Kidney (tissue), 14 donors: ENCODE results near the gene RPL15. TPM values are rescaled to one million over a fixed set of nuclear protein-coding genes. Genes with fewer than 3 reads are reported as not detected.
A peak's percentile ranks its signal among the peaks of the same experiment; 100 is the strongest.

Experiments used
- DNase-seq, 5 donors: peaks; one replicate each; pipeline ENCODE4 v3.0.0-alpha.2; 2013 to 2020
- FAIRE-seq: peaks from 2 replicates; lab custom pipeline; 2012; peaks lifted over from hg19 to GRCh38; lab: Jason Lieb, UNC
- H3K27ac ChIP-seq, 2 donors: one replicate each; pipeline ENCODE4 v1.7.0; 2013; ENCODE audit warnings: low read depth in 2 of 2, low read length in 2 of 2, inconsistent platforms in 1 of 2
- H3K27me3 ChIP-seq: one replicate; pipeline ENCODE4 v1.7.1; 2013; ENCODE audit warnings: low read length, inconsistent platforms; ENCODE audit not compliant: control insufficient read depth, insufficient read depth
- H3K36me3 ChIP-seq, 3 donors: one replicate each; pipeline versions ENCODE4 v1.7.0 to v1.7.1; 2013; ENCODE audit warnings: low read length in 3 of 3, control low read depth in 1 of 3, inconsistent platforms in 1 of 3; ENCODE audit not compliant: insufficient read depth in 3 of 3, control insufficient read depth in 2 of 3
- H3K4me1 ChIP-seq, 3 donors: one replicate each; pipeline versions ENCODE4 v1.7.0 to v1.7.1; 2013; ENCODE audit warnings: low read length in 3 of 3, inconsistent platforms in 1 of 3, low read depth in 1 of 3; ENCODE audit not compliant: control insufficient read depth in 2 of 3, insufficient read depth in 2 of 3
- H3K4me3 ChIP-seq, 3 donors: one replicate each; pipeline versions ENCODE4 v1.7.0 to v1.8.1; 2013; ENCODE audit warnings: low read length in 3 of 3, control low read depth in 1 of 3, inconsistent platforms in 1 of 3
- H3K9ac ChIP-seq, 3 donors: one replicate each; pipeline versions ENCODE4 v1.7.0 to v1.7.1; 2013; ENCODE audit warnings: low read length in 3 of 3, control low read depth in 1 of 3, inconsistent platforms in 1 of 3
- H3K9me3 ChIP-seq, 3 donors: one replicate each; pipeline versions ENCODE4 v1.7.0 to v1.7.1; 2013; ENCODE audit warnings: low read length in 3 of 3, control low read depth in 1 of 3, inconsistent platforms in 1 of 3; ENCODE audit not compliant: control insufficient read depth in 2 of 3, insufficient read depth in 1 of 3
- CTCF ChIP-seq: IDR thresholded peaks from 3 replicates; pipeline ENCODE4 v1.5.1; 2012; ENCODE audit warnings: mild to moderate bottlenecking, moderate library complexity, borderline replicate concordance; ENCODE audit not compliant: insufficient read depth; ENCODE audit errors: extremely low read depth
- intact Hi-C: fragments of 100-400 bp; cut with DNase I; formaldehyde crosslinking; loops from one replicate; pipeline ENCODE4 v1.11.1; 2022
- polyA plus RNA-seq: library from polyadenylated mRNA; stranded (reverse); fragments of 350-450 nt; fragmentation: Illumina TruSeq; extraction: RNeasy Lipid Tissue Mini Kit (QIAGEN cat#74804); gene quantifications from one replicate; pipeline ENCODE4 v1.2.3, GENCODE V29; 2014; ENCODE audit warnings: low read depth, low replicate concordance; ENCODE audit not compliant: insufficient read depth
- total RNA-seq: library from RNA; stranded (reverse); fragmentation: NEBNext Ultra II Directional; extraction: Animal tissue kit (Norgen Biotek cat#: 25700); gene quantifications from one replicate; pipeline ENCODE4 v1.2.1, GENCODE V29; 2021
- donor health status: control.
- donor health status: control.
- donor health status: control.
- donor health status: control.
- donor health status: control.
- donor health status: DM: yes; HTN: yes; CAD: no.
- donor health status: Normal renal cell carcinoma (clear cell type).

The RPL15 gene
- total and polyA plus RNA-seq, 2 donors from 2014 or later: 1,508 to 2,114 TPM

- FAIRE-seq (no peak), DNase-seq (no peak)
- Histone ChIP-seq H3K4me3 (no peak overlapping the region), H3K27me3 (no peaks in the 10 kb centered on the region), H3K9ac (no peak overlapping the region), H3K9me3 (no peaks in the 10 kb centered on the region), H3K27ac (no peak overlapping the region), H3K4me1 (peaks cover 0 to 5% (median 0%) of the 10 kb centered on the region in 3 donors), H3K36me3 (no peaks in the 10 kb centered on the region)
- no peak for TF ChIP-seq CTCF
- intact Hi-C loops: no loop called here
Observed at GRCh38 chr3:23941440-23941839, 24.5 kb downstream of the RPL15 start.

GRCh38 chr3:23942546-23942945, 25.6 kb downstream of the RPL15 start:
- FAIRE-seq: no peak
- no peak overlapping the region for H3K4me3 ChIP-seq
- H3K27ac ChIP-seq: no peak overlapping the region
- H3K4me1 ChIP-seq: peaks cover 0 to 14% (median 10%) of the 10 kb centered on the region in 3 donors
- no peaks in the 10 kb centered on the region for H3K27me3 ChIP-seq
- intact Hi-C loops: no loop called here
- H3K9ac ChIP-seq: no peak overlapping the region
- no peak for DNase-seq
- peaks cover 0 to 1% (median 0%) of the 10 kb centered on the region in 3 donors for H3K36me3 ChIP-seq
- no peak for TF ChIP-seq CTCF
- H3K9me3 ChIP-seq: no peaks in the 10 kb centered on the region

GRCh38 chr3:23944007-23944783, 27.3 kb downstream of the RPL15 start:
- Histone ChIP-seq H3K36me3 (peaks cover 0 to 2% (median 0%) of the 10 kb centered on the region in 3 donors), H3K9me3 (no peaks in the 10 kb centered on the region), H3K9ac (peak overlapping the region; percentile 24 to 40 (median 37)), H3K27ac (peak overlapping the region in 1 of 2 donors; percentile 90), H3K4me1 (peaks cover 0 to 18% (median 17%) of the 10 kb centered on the region in 3 donors), H3K27me3 (no peaks in the 10 kb centered on the region), H3K4me3 (peak overlapping the region; percentile 50 to 67 (median 66))
- DNase-seq: peak in 2 of 5 donors; percentile 51 to 55
- no peak for FAIRE-seq
- TF ChIP-seq CTCF: no peak
- intact Hi-C loops: no loop called here
